ENCODE results near the gene BCAS3.

- no peak for TF ChIP-seq CTCF (IDR thresholded peaks at IDR 0.05)
- no peak for TF ChIP-seq EZH2 (IDR thresholded peaks at IDR 0.05; ENCODE audit: borderline replicate concordance, insufficient read depth, low read depth, low read length, poor library complexity, severe bottlenecking)
Observed at GRCh38 chr17:61075988-61076387, 398.3 kb downstream of the BCAS3 start.
